ENCODE data around the gene LRRC74A. TPM values are rescaled to one million over a fixed set of nuclear protein-coding genes. Genes with fewer than 3 reads are reported as not detected.

The LRRC74A gene
- polyA plus RNA-seq, 4 donors, result not detected

Other genes starting within 250 kb of the LRRC74A start
- gene VASH1, start 64.9 kb upstream of the LRRC74A start, polyA plus RNA-seq, result 10 to 100 TPM in 1 of 4 donors, 1 to 10 TPM in 3; 1.3 to 10.8 (median 5.3) TPM
- gene ANGEL1, start 13.5 kb upstream of the LRRC74A start, polyA plus RNA-seq, result 10 to 100 TPM in 1 of 4 donors, 1 to 10 TPM in 3; 1.6 to 25.7 (median 5.7) TPM
- gene IRF2BPL, start 202.3 kb downstream of the LRRC74A start, polyA plus RNA-seq, result 10 to 100 TPM in 2 of 4 donors, 1 to 10 TPM in 2; 2.0 to 15.9 (median 8.8) TPM